ENCODE results near the gene CCDC146. TPM values are rescaled to one million over a fixed set of nuclear protein-coding genes. Genes with fewer than 3 reads are reported as not detected.

Gene CCDC146
- total and polyA plus RNA-seq, 7 experiments from 2014 or later, result 0.98 to 15.6 (median 14.5) TPM

- peaks cover 0 to 6% (median 0%) of the 10 kb centered on the region in 7 donors for H3K4me1 Mint-ChIP-seq
- peaks cover 0 to 14% (median 0%) of the 10 kb centered on the region in 11 donors for H3K9me3 Mint-ChIP-seq
- ATAC-seq, result peak; percentile 74
- no peaks in the 10 kb centered on the region for H3K9me3 ChIP-seq (ENCODE audit: control insufficient read depth in 2 of 3, low read length in 3 of 3)
- no peak overlapping the region for H3K4me3 ChIP-seq (ENCODE audit: low read length)
- H3K4me3 Mint-ChIP-seq, result no peak overlapping the region
- peaks cover 0 to 60% (median 8%) of the 10 kb centered on the region in 3 experiments for H3K36me3 ChIP-seq (ENCODE audit: control insufficient read depth in 2 of 3, insufficient read depth in 3 of 3, low read length in 3 of 3)
- peaks cover 18 to 84% (median 66%) of the 10 kb centered on the region in 5 donors for H3K36me3 Mint-ChIP-seq
- ChIA-PET POLR2A (no interaction called here), CTCF (interaction anchor here (0.6 kb wide), 1 partner anchor 115 kb away, joined by 3 read pairs; no protein-coding TSS in a partner anchor)
- H3K27ac ChIP-seq (ENCODE audit: low read depth, low read length), result no peak overlapping the region
- intact Hi-C loops (cut with micrococcal nuclease), result no loop called here
- peak overlapping the region in 1 of 9 donors; percentile 8 for H3K27ac Mint-ChIP-seq
- no peaks in the 10 kb centered on the region for H3K27me3 Mint-ChIP-seq
- H3K27me3 ChIP-seq (ENCODE audit: control insufficient read depth in 2 of 2, insufficient read depth in 2 of 2, low read length in 2 of 2), result no peaks in the 10 kb centered on the region
- no peak for DNase-seq
- no peaks in the 10 kb centered on the region for H3K4me1 ChIP-seq (ENCODE audit: control insufficient read depth in 2 of 2, insufficient read depth in 2 of 2, low read length in 2 of 2)
Measured at GRCh38 chr7:77316219-77316978, 194.0 kb downstream of the CCDC146 start.

DNA sequence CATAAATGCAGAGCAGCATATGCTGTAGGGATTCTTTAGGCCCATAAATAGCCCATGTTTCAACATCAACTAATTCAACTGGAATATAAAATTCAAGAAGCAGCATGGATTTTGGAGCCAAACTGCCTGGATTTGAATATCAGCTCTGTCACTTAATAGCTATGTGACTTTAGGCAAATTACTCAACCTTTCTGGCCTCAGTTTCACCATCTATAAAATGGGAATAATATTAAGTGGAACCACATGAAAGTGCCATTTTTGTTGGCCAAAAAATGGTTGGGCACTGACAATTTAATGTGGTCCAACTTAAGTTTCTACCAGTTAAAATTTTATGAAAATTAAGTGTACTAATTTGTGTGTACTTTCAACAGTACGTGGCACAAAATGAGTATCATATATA is 195.6 kb downstream of the CCDC146 start:
- no peak overlapping the region for H3K27ac ChIP-seq (ENCODE audit: low read depth, low read length)
- H3K36me3 ChIP-seq (ENCODE audit: control insufficient read depth in 2 of 3, insufficient read depth in 3 of 3, low read length in 3 of 3), result peaks cover 0 to 46% (median 8%) of the 10 kb centered on the region in 3 experiments
- H3K4me3 ChIP-seq (ENCODE audit: low read length), result no peak overlapping the region
- H3K4me1 Mint-ChIP-seq, result peaks cover 0 to 6% (median 0%) of the 10 kb centered on the region in 7 donors
- H3K4me3 Mint-ChIP-seq, result no peak overlapping the region
- H3K27ac Mint-ChIP-seq, result no peak overlapping the region
- ATAC-seq (no peak), DNase-seq (no peak)
- peaks cover 17 to 76% (median 58%) of the 10 kb centered on the region in 5 donors for H3K36me3 Mint-ChIP-seq
- CTCF ChIA-PET, result no interaction called here
- no peaks in the 10 kb centered on the region for H3K9me3 ChIP-seq (ENCODE audit: control insufficient read depth in 2 of 3, low read length in 3 of 3)
- no peaks in the 10 kb centered on the region for H3K4me1 ChIP-seq (ENCODE audit: control insufficient read depth in 2 of 2, insufficient read depth in 2 of 2, low read length in 2 of 2)
- no peaks in the 10 kb centered on the region for H3K27me3 ChIP-seq (ENCODE audit: control insufficient read depth in 2 of 2, insufficient read depth in 2 of 2, low read length in 2 of 2)
- H3K27me3 Mint-ChIP-seq, result no peaks in the 10 kb centered on the region
- POLR2A ChIA-PET, result interaction anchor here (0.5 kb wide), 1 partner anchor 41 kb away, joined by 4 read pairs; no protein-coding TSS in a partner anchor
- H3K9me3 Mint-ChIP-seq, result peaks cover 0 to 14% (median 0%) of the 10 kb centered on the region in 11 donors
- intact Hi-C loops (cut with micrococcal nuclease), result no loop called here

DNA sequence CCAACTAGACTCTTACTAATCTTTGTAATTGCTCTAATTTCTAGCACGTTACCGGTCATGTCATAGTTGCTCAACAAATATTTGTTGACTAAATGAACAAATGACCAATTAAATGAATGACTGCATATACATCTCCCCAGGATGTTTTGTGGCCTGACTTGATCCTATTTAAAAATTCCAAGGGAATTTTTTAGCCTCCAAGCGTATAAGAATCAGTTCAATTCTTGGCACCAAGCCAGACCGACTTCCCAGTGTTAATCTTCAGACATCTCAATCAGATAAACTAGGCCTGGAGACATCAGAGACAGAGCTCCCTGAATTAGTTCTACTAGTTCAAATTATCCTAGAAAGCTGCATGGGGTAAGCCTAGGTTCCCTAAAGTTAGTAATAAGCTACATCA is 197.7 kb downstream of the CCDC146 start:
- Mint-ChIP-seq H3K36me3 (peaks cover 17 to 74% (median 46%) of the 10 kb centered on the region in 5 donors), H3K27me3 (no peaks in the 10 kb centered on the region), H3K4me3 (no peak overlapping the region), H3K4me1 (peaks cover 0 to 7% (median 0%) of the 10 kb centered on the region in 7 donors), H3K9me3 (peaks cover 0 to 14% (median 0%) of the 10 kb centered on the region in 11 donors), H3K27ac (no peak overlapping the region)
- H3K27ac ChIP-seq (ENCODE audit: low read depth, low read length), result no peak overlapping the region
- H3K4me3 ChIP-seq (ENCODE audit: low read length), result no peak overlapping the region
- DNase-seq (no peak), ATAC-seq (no peak)
- no peaks in the 10 kb centered on the region for H3K27me3 ChIP-seq (ENCODE audit: control insufficient read depth in 2 of 2, insufficient read depth in 2 of 2, low read length in 2 of 2)
- POLR2A ChIA-PET, result no interaction called here
- H3K9me3 ChIP-seq (ENCODE audit: control insufficient read depth in 2 of 3, low read length in 3 of 3), result no peaks in the 10 kb centered on the region
- intact Hi-C loops (cut with micrococcal nuclease), result no loop called here
- H3K36me3 ChIP-seq (ENCODE audit: control insufficient read depth in 2 of 3, insufficient read depth in 3 of 3, low read length in 3 of 3), result peaks cover 0 to 27% (median 0%) of the 10 kb centered on the region in 3 experiments
- CTCF ChIA-PET, result interaction anchor here (1.2 kb wide), 1 partner anchor 12 kb away, joined by 4 read pairs; no protein-coding TSS in a partner anchor
- no peaks in the 10 kb centered on the region for H3K4me1 ChIP-seq (ENCODE audit: control insufficient read depth in 2 of 2, insufficient read depth in 2 of 2, low read length in 2 of 2)

GRCh38 chr7:77320714-77321113 is 198.3 kb downstream of the CCDC146 start:
- no peaks in the 10 kb centered on the region for H3K27me3 Mint-ChIP-seq
- H3K4me1 Mint-ChIP-seq, result peaks cover 0 to 7% (median 0%) of the 10 kb centered on the region in 7 donors
- ChIA-PET POLR2A (no interaction called here), CTCF (interaction anchor here (1.2 kb wide), 1 partner anchor 11 kb away, joined by 4 read pairs; no protein-coding TSS in a partner anchor)
- intact Hi-C loops (cut with micrococcal nuclease), result no loop called here
- no peak overlapping the region for H3K27ac ChIP-seq (ENCODE audit: low read depth, low read length)
- DNase-seq (no peak), ATAC-seq (no peak)
- H3K4me3 Mint-ChIP-seq, result no peak overlapping the region
- no peaks in the 10 kb centered on the region for H3K27me3 ChIP-seq (ENCODE audit: control insufficient read depth in 2 of 2, insufficient read depth in 2 of 2, low read length in 2 of 2)
- no peak overlapping the region for H3K4me3 ChIP-seq (ENCODE audit: low read length)
- H3K9me3 Mint-ChIP-seq, result peaks cover 0 to 14% (median 0%) of the 10 kb centered on the region in 11 donors
- no peaks in the 10 kb centered on the region for H3K4me1 ChIP-seq (ENCODE audit: control insufficient read depth in 2 of 2, insufficient read depth in 2 of 2, low read length in 2 of 2)
- H3K36me3 ChIP-seq (ENCODE audit: control insufficient read depth in 2 of 3, insufficient read depth in 3 of 3, low read length in 3 of 3), result peaks cover 0 to 22% (median 0%) of the 10 kb centered on the region in 3 experiments
- H3K9me3 ChIP-seq (ENCODE audit: control insufficient read depth in 2 of 3, low read length in 3 of 3), result no peaks in the 10 kb centered on the region
- peaks cover 13 to 74% (median 42%) of the 10 kb centered on the region in 5 donors for H3K36me3 Mint-ChIP-seq
- peak overlapping the region in 2 of 9 donors; percentile 5 to 30 for H3K27ac Mint-ChIP-seq

DNA sequence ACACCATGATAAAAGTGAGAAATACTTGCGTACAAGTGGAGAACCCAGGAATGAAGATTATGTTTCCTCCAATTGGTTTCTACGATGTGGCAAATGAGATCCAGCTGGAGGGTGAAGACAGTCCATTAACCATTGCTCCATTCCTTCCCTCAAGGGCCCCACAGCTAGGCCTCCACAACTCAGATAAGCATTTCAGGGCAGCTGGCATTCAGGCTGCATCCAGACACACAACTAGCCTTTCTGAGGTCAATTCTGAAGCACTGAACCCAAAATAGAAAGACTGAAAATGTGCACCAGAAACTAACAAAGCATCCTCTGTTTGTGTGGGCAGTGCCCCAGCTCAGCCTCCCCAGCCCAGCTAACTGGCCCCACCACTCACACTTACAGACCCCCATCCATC is 198.9 kb downstream of the CCDC146 start:
- ATAC-seq (no peak), DNase-seq (no peak)
- Mint-ChIP-seq H3K9me3 (peaks cover 0 to 14% (median 0%) of the 10 kb centered on the region in 11 donors), H3K36me3 (peaks cover 9 to 73% (median 43%) of the 10 kb centered on the region in 5 donors), H3K4me1 (peaks cover 0 to 7% (median 0%) of the 10 kb centered on the region in 7 donors), H3K27ac (peak overlapping the region in 2 of 9 donors; percentile 39 to 41), H3K4me3 (no peak overlapping the region), H3K27me3 (no peaks in the 10 kb centered on the region)
- Histone ChIP-seq H3K4me1 (ENCODE audit: control insufficient read depth in 2 of 2, insufficient read depth in 2 of 2, low read length in 2 of 2) (no peaks in the 10 kb centered on the region), H3K4me3 (ENCODE audit: low read length) (no peak overlapping the region), H3K36me3 (ENCODE audit: control insufficient read depth in 2 of 3, insufficient read depth in 3 of 3, low read length in 3 of 3) (peaks cover 0 to 22% (median 0%) of the 10 kb centered on the region in 3 experiments), H3K9me3 (ENCODE audit: control insufficient read depth in 2 of 3, low read length in 3 of 3) (no peaks in the 10 kb centered on the region), H3K27ac (ENCODE audit: low read depth, low read length) (no peak overlapping the region), H3K27me3 (ENCODE audit: control insufficient read depth in 2 of 2, insufficient read depth in 2 of 2, low read length in 2 of 2) (no peaks in the 10 kb centered on the region)
- intact Hi-C loops (cut with micrococcal nuclease), result no loop called here
- ChIA-PET POLR2A (no interaction called here), CTCF (no interaction called here)

- Mint-ChIP-seq H3K27ac (no peak overlapping the region), H3K4me1 (peaks cover 22 to 50% (median 33%) of the 10 kb centered on the region in 7 donors), H3K9me3 (no peaks in the 10 kb centered on the region), H3K27me3 (no peaks in the 10 kb centered on the region), H3K4me3 (no peak overlapping the region), H3K36me3 (peaks cover 0 to 44% (median 11%) of the 10 kb centered on the region in 5 donors)
- CTCF ChIA-PET, result interaction anchor here (1.3 kb wide), 1 partner anchor 8 kb away, joined by 3 read pairs; no protein-coding TSS in a partner anchor
- DNase-seq, result no peak
- POLR2A ChIA-PET, result no interaction called here
- no peak overlapping the region for H3K27ac ChIP-seq (ENCODE audit: low read depth, low read length)
- no peaks in the 10 kb centered on the region for H3K9me3 ChIP-seq (ENCODE audit: control insufficient read depth in 2 of 3, low read length in 3 of 3)
- no peaks in the 10 kb centered on the region for H3K36me3 ChIP-seq (ENCODE audit: control insufficient read depth in 2 of 3, insufficient read depth in 3 of 3, low read length in 3 of 3)
- no peaks in the 10 kb centered on the region for H3K27me3 ChIP-seq (ENCODE audit: control insufficient read depth in 2 of 2, insufficient read depth in 2 of 2, low read length in 2 of 2)
- ATAC-seq, result no peak
- H3K4me1 ChIP-seq (ENCODE audit: control insufficient read depth in 2 of 2, insufficient read depth in 2 of 2, low read length in 2 of 2), result peaks cover 18 to 28% of the 10 kb centered on the region in 2 donors
- H3K4me3 ChIP-seq (ENCODE audit: low read length), result no peak overlapping the region
- intact Hi-C loops (cut with micrococcal nuclease), result loop anchor here in 1 of 2 donors (5.0 kb wide), 1 partner anchor 59 kb away; no protein-coding TSS in a partner anchor
Measured at GRCh38 chr7:77326131-77326530, 203.7 kb downstream of the CCDC146 start.
